KMS-11 (cell line): ENCODE measurements around the gene TMEM87B.

Experiments
- H2AFZ ChIP-seq: fragments of 200-600 bp; sonication (generic); 2 replicates; pipeline ENCODE4 v1.6.1; 2016; ENCODE audit warnings: antibody characterized with exemption, mixed run types, low read depth
- H3K27ac ChIP-seq: fragments of 200-600 bp; sonication (generic); 2 replicates; pipeline ENCODE4 v1.6.1; 2016; ENCODE audit warnings: mild to moderate bottlenecking, mixed run types
- H3K27me3 ChIP-seq: fragments of 200-600 bp; sonication (generic); 2 replicates; pipeline ENCODE4 v1.6.1; 2017; ENCODE audit warnings: mild to moderate bottlenecking, low read depth, mixed run types, moderate library complexity; ENCODE audit not compliant: insufficient read depth
- H3K36me3 ChIP-seq: fragments of 200-600 bp; sonication (generic); 2 replicates; pipeline ENCODE4 v1.6.1; 2017; ENCODE audit warnings: mild to moderate bottlenecking, mixed run types; ENCODE audit not compliant: insufficient read depth
- H3K4me1 ChIP-seq: fragments of 200-600 bp; sonication (generic); 2 replicates; pipeline ENCODE4 v1.6.1; 2016; ENCODE audit warnings: mild to moderate bottlenecking, low read depth, mixed run types; ENCODE audit not compliant: poor library complexity, severe bottlenecking
- H3K4me2 ChIP-seq: fragments of 200-600 bp; sonication (generic); 2 replicates; pipeline ENCODE4 v1.7.0; 2016; ENCODE audit warnings: mild to moderate bottlenecking, mixed run types
- H3K4me3 ChIP-seq: fragments of 200-600 bp; sonication (generic); IDR thresholded peaks from 2 replicates; pipeline ENCODE4 v1.6.1; 2017; ENCODE audit warnings: low read depth, low read length, mixed read lengths; ENCODE audit not compliant: insufficient read depth
- H3K79me2 ChIP-seq: fragments of 200-600 bp; sonication (generic); 2 replicates; pipeline ENCODE4 v1.6.1; 2016; ENCODE audit warnings: low read depth, mixed run types; ENCODE audit not compliant: insufficient read depth
- H3K9ac ChIP-seq: fragments of 200-600 bp; sonication (generic); 2 replicates; pipeline ENCODE4 v1.6.1; 2016; ENCODE audit warnings: mild to moderate bottlenecking, mixed run types
- H4K20me1 ChIP-seq: fragments of 200-600 bp; sonication (generic); 2 replicates; pipeline ENCODE4 v1.6.1; 2016; ENCODE audit warnings: mild to moderate bottlenecking, mixed run types; ENCODE audit not compliant: insufficient read depth
- TF ChIP-seq, protein P1 (sequence below): fragments of 200-600 bp; sonication (generic); conservative IDR thresholded peaks from 2 replicates; pipeline ENCODE4 v1.6.1; 2017; ENCODE audit warnings: low read depth, mild to moderate bottlenecking, antibody characterized with exemption, low read length, moderate library complexity, mixed read lengths

Gene TMEM87B

GRCh38 chr2:112165296-112165695, 110.2 kb downstream of the TMEM87B start:
- H3K79me2 ChIP-seq, result no peaks in the 10 kb centered on the region
- TF ChIP-seq, protein P1, sequence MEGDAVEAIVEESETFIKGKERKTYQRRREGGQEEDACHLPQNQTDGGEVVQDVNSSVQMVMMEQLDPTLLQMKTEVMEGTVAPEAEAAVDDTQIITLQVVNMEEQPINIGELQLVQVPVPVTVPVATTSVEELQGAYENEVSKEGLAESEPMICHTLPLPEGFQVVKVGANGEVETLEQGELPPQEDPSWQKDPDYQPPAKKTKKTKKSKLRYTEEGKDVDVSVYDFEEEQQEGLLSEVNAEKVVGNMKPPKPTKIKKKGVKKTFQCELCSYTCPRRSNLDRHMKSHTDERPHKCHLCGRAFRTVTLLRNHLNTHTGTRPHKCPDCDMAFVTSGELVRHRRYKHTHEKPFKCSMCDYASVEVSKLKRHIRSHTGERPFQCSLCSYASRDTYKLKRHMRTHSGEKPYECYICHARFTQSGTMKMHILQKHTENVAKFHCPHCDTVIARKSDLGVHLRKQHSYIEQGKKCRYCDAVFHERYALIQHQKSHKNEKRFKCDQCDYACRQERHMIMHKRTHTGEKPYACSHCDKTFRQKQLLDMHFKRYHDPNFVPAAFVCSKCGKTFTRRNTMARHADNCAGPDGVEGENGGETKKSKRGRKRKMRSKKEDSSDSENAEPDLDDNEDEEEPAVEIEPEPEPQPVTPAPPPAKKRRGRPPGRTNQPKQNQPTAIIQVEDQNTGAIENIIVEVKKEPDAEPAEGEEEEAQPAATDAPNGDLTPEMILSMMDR, result no peak
- H3K36me3 ChIP-seq, result no peaks in the 10 kb centered on the region
- H3K27me3 ChIP-seq, result no peaks in the 10 kb centered on the region
- no peak overlapping the region for H3K4me2 ChIP-seq
- H3K4me3 ChIP-seq, result no peak overlapping the region
- H4K20me1 ChIP-seq, result no peaks in the 10 kb centered on the region
- no peak overlapping the region for H2AFZ ChIP-seq
- H3K27ac ChIP-seq, result no peak overlapping the region
- no peak overlapping the region for H3K9ac ChIP-seq
- H3K4me1 ChIP-seq, result peaks cover 9% of the 10 kb centered on the region

GRCh38 chr2:112166806-112167499, 111.9 kb downstream of the TMEM87B start:
- H3K79me2 ChIP-seq, result no peaks in the 10 kb centered on the region
- TF ChIP-seq, protein P1, result no peak
- H3K4me3 ChIP-seq, result no peak overlapping the region
- H3K27me3 ChIP-seq, result no peaks in the 10 kb centered on the region
- H4K20me1 ChIP-seq, result no peaks in the 10 kb centered on the region
- no peak overlapping the region for H2AFZ ChIP-seq
- no peak overlapping the region for H3K4me2 ChIP-seq
- H3K9ac ChIP-seq, result no peak overlapping the region
- H3K27ac ChIP-seq, result no peak overlapping the region
- H3K36me3 ChIP-seq, result no peaks in the 10 kb centered on the region
- peaks cover 9% of the 10 kb centered on the region for H3K4me1 ChIP-seq

- peak overlapping the region; percentile 11; the same call in 1 of the 2 replicates for H3K4me2 ChIP-seq
- H3K9ac ChIP-seq, result no peak overlapping the region
- H2AFZ ChIP-seq, result no peak overlapping the region
- no peak overlapping the region for H3K27ac ChIP-seq
- H3K27me3 ChIP-seq, result no peaks in the 10 kb centered on the region
- TF ChIP-seq, protein P1, result no peak
- peaks cover 24% of the 10 kb centered on the region for H3K4me1 ChIP-seq
- H3K79me2 ChIP-seq, result no peaks in the 10 kb centered on the region
- H3K36me3 ChIP-seq, result no peaks in the 10 kb centered on the region
- no peaks in the 10 kb centered on the region for H4K20me1 ChIP-seq
- H3K4me3 ChIP-seq, result no peak overlapping the region
These were observed 113.5 kb downstream of the TMEM87B start for GRCh38 chr2:112168422-112169124.
